ENCODE measurements around the gene MCTP2.

MCTP2 gene

DNA sequence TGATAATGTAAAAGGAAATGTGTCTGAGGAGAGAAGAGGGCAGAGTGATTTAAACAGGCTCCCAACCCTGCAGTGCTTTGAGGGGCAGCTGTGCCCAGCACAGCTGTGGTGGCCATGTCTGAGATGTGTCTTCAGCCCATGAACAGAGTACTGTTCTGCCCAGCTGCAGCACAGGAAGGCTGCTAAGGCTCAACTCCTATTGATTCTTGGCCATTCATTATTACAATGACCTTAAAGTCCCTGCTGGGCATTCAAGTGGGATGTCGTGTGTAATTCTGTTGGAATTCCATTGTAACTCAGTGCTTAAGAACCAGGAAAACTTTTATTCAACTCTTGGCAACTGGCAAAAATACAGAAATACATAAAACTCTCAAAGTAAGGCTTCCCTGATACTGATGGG lies 229.3 kb downstream of the MCTP2 start:
- CTCF ChIA-PET = no interaction called here
- DNase-seq (ENCODE audit: low read depth, low spot score) = no peak

DNA sequence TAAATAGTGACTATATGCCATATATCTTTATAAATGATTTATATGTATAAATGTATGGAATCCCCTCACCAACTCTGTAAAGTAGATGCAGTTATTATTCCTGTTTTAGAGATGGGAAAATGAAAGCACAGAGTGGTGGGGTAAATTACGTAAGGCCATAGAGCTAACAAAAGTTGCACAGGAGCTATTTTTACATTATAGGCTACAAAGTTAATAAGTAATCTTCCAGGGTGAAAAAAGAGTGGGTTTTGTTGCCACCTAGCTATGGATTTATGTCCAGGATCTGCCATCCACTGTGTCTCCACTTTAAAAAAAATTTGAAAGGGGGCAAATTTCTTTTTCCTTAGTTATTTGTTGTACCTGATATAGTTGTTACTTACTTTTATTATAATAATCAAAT lies 235.7 kb downstream of the MCTP2 start:
- no peak for TF ChIP-seq CTCF (IDR thresholded peaks at IDR 0.05; ENCODE audit: insufficient read depth, low read length, missing control alignments)
- ChIA-PET POLR2A (no interaction called here), CTCF (interaction anchor here (0.7 kb wide), 1 partner anchor 143 kb away, joined by 3 read pairs; no protein-coding TSS in a partner anchor)
- no peak for DNase-seq (ENCODE audit: low read depth, low spot score)
- H3K4me3 ChIP-seq (ENCODE audit: low read depth, low read length) = no peak overlapping the region

More for the DNA sequence above, 229.3 kb downstream of the MCTP2 start:
- no peak for TF ChIP-seq CTCF (IDR thresholded peaks at IDR 0.05; ENCODE audit: insufficient read depth, low read length, missing control alignments)
- POLR2A ChIA-PET = no interaction called here
- no peak overlapping the region for H3K4me3 ChIP-seq (ENCODE audit: low read depth, low read length)

DNA sequence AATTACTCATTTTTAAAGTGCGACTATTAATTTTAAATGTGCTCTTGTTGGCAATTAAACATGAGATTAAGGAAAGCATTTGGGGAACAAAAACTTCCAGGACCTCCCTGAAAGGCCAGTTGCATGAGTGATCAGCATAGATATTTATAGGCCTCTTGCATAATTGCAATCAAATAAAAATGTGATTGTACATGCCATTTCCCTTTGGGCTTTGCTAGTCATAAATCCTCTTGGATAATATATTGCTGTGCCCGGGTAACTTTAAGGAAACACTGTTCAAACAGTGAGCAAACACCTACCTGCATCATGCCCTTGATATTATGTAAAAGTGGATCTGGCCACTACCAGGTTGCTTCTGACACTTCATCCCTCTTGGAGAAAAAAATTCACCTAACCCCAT lies 239.1 kb downstream of the MCTP2 start:
- no peak for DNase-seq (ENCODE audit: low read depth, low spot score)
- POLR2A ChIA-PET = no interaction called here
- CTCF ChIA-PET = no interaction called here
- H3K4me3 ChIP-seq (ENCODE audit: low read depth, low read length) = no peak overlapping the region
- TF ChIP-seq CTCF (IDR thresholded peaks at IDR 0.05; ENCODE audit: insufficient read depth, low read length, missing control alignments) = no peak

DNA sequence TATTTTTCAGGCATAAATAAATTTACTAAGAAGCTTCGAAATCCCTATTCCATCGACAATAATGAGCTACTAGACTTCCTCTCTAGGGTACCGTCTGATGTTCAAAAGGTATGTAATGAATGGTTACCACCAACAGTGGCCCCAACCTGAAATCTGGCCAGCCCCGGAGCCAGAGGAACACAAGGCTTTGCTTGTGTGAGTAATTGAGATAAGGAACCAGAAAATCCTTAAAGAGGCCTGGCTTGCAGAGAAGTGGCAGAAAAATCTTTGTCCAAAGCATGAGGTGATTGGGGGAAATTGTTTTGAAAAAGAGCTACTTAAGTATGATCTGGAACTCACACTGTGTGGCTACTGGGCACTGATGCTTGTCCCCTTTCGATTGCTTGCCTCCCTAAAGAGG lies 245.3 kb downstream of the MCTP2 start:
- no peak for DNase-seq (ENCODE audit: low read depth, low spot score)
- H3K4me3 ChIP-seq (ENCODE audit: low read depth, low read length) = no peak overlapping the region
- CTCF ChIA-PET = no interaction called here
- no peak for TF ChIP-seq CTCF (IDR thresholded peaks at IDR 0.05; ENCODE audit: insufficient read depth, low read length, missing control alignments)
- POLR2A ChIA-PET = no interaction called here

DNA sequence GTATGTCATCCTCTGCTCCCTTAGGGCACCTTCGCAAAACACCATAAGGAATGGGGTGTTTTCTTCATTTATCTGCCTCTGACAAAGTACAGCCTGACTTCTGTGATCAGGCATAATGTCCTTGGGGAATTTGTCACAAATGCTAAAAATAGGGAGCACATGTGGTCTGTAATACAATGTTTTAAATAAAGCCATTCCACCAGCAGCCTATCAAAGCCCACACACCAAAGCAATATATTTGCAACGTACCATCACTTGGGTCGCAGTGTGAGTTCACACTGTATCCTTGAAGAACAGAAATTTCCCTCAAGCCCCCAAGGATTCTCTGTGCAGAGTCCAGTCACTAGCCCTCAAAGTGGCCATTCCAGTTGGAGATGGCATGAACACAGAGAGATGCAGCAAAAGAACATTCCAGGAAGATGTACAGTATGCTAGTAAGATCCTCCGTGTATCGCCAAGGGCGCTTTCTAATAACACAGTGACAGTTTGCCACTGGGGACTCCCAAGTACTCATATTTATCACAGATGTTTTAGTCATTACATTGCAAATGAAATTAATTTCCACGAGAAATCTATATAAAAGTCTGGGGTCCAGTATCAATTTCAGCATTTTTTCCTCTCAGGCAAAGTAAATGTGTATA lies 246.7 kb downstream of the MCTP2 start:
- no peak overlapping the region for H3K4me3 ChIP-seq (ENCODE audit: low read depth, low read length)
- CTCF ChIA-PET = no interaction called here

DNA sequence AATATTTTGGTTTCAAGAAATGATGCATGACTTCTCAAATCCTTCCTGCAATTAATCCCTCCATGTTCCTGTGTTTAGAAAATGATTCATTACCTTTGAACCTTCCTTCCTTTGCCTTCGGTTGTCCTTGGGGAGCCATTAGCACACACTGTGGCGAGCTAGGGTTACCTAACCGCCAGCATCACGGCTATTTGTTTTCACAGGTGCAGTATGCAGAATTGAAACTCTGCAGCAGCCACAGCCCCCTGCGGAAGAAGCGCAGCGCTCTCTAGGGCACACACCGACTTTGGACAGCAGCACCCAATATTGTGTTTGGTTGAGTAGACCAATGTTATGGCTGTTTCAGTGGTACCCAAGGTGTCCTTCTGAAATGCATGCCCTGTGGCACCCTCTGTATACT lies 247.4 kb downstream of the MCTP2 start:
- TF ChIP-seq CTCF (IDR thresholded peaks at IDR 0.05; ENCODE audit: insufficient read depth, low read length, missing control alignments) = no peak

More for the DNA sequence above, 246.7 kb downstream of the MCTP2 start:
- DNase-seq (ENCODE audit: low read depth, low spot score) = no peak
- POLR2A ChIA-PET = no interaction called here
- TF ChIP-seq CTCF (IDR thresholded peaks at IDR 0.05; ENCODE audit: insufficient read depth, low read length, missing control alignments) = no peak

More for the DNA sequence above, 247.4 kb downstream of the MCTP2 start:
- H3K4me3 ChIP-seq (ENCODE audit: low read depth, low read length) = no peak overlapping the region
- CTCF ChIA-PET = no interaction called here
- POLR2A ChIA-PET = no interaction called here
- DNase-seq (ENCODE audit: low read depth, low spot score) = no peak

All from AG04449 (cell line).